ENCODE measurements around the gene CORO6.

The CORO6 gene

GRCh38 chr17:29607557-29608195, 15.0 kb downstream of the CORO6 start:
- peaks cover 22% of the 10 kb centered on the region for H3K36me3 ChIP-seq
- DNase-seq, result no peak

GRCh38 chr17:29603109-29603674, 19.5 kb downstream of the CORO6 start:
- no peak overlapping the region for H3K27ac ChIP-seq
- H3K9me3 ChIP-seq (ENCODE audit: severe bottlenecking), result no peaks in the 10 kb centered on the region
- no peaks in the 10 kb centered on the region; the same call in 1 of the 2 replicates for H3K36me3 ChIP-seq
- TF ChIP-seq CTCF (IDR thresholded peaks at IDR 0.05; ENCODE audit: low read depth, low read length), result no peak
- no peak for DNase-seq
- H3K4me3 ChIP-seq (ENCODE audit: low read depth, low read length), result no peak overlapping the region
- no peaks in the 10 kb centered on the region for H3K27me3 ChIP-seq (ENCODE audit: insufficient read depth, low read depth, severe bottlenecking)

More at GRCh38 chr17:29607557-29608195, 15.0 kb downstream of the CORO6 start:
- Histone ChIP-seq H3K9me3 (ENCODE audit: severe bottlenecking) (no peaks in the 10 kb centered on the region), H3K27me3 (ENCODE audit: insufficient read depth, low read depth, severe bottlenecking) (no peaks in the 10 kb centered on the region), H3K27ac (no peak overlapping the region), H3K4me3 (ENCODE audit: low read depth, low read length) (no peak overlapping the region)
- TF ChIP-seq CTCF (IDR thresholded peaks at IDR 0.05; ENCODE audit: low read depth, low read length), result no peak

GRCh38 chr17:29597361-29598172, 25.1 kb downstream of the CORO6 start:
- H3K27ac ChIP-seq, result no peak overlapping the region
- no peak for TF ChIP-seq CTCF (IDR thresholded peaks at IDR 0.05; ENCODE audit: low read depth, low read length)

GRCh38 chr17:29596811-29597210, 25.9 kb downstream of the CORO6 start:
- Histone ChIP-seq H3K4me3 (ENCODE audit: low read depth, low read length) (no peak overlapping the region), H3K9me3 (ENCODE audit: severe bottlenecking) (no peaks in the 10 kb centered on the region), H3K27me3 (ENCODE audit: insufficient read depth, low read depth, severe bottlenecking) (no peaks in the 10 kb centered on the region), H3K27ac (no peak overlapping the region), H3K36me3 (no peaks in the 10 kb centered on the region; the same call in 1 of the 2 replicates)
- no peak for DNase-seq
- TF ChIP-seq CTCF (IDR thresholded peaks at IDR 0.05; ENCODE audit: low read depth, low read length), result no peak

More at GRCh38 chr17:29597361-29598172, 25.1 kb downstream of the CORO6 start:
- no peak for DNase-seq
- H3K4me3 ChIP-seq (ENCODE audit: low read depth, low read length), result no peak overlapping the region
- no peaks in the 10 kb centered on the region; the same call in 1 of the 2 replicates for H3K36me3 ChIP-seq
- H3K27me3 ChIP-seq (ENCODE audit: insufficient read depth, low read depth, severe bottlenecking), result no peaks in the 10 kb centered on the region
- H3K9me3 ChIP-seq (ENCODE audit: severe bottlenecking), result no peaks in the 10 kb centered on the region

GRCh38 chr17:29595943-29596774, 26.6 kb downstream of the CORO6 start:
- Histone ChIP-seq H3K27me3 (ENCODE audit: insufficient read depth, low read depth, severe bottlenecking) (no peaks in the 10 kb centered on the region), H3K9me3 (ENCODE audit: severe bottlenecking) (no peaks in the 10 kb centered on the region), H3K4me3 (ENCODE audit: low read depth, low read length) (no peak overlapping the region), H3K36me3 (no peaks in the 10 kb centered on the region; the same call in 1 of the 2 replicates), H3K27ac (no peak overlapping the region)
- no peak for TF ChIP-seq CTCF (IDR thresholded peaks at IDR 0.05; ENCODE audit: low read depth, low read length)
- no peak for DNase-seq
